Endothelial cell of umbilical vein (primary cell): Measurements from ENCODE around the gene OR6V1. TPM values are rescaled to one million over a fixed set of nuclear protein-coding genes. Genes with fewer than 3 reads are reported as not detected.

Source experiments
- BruUV-seq: library from RNA; stranded (reverse); fragments of 400-500 nt; replicated peaks from 2 replicates; lab custom pipeline; 2021; lab: Mats Ljungman, UMichigan
- CTCF ChIA-PET: fragments of 300-600, 350-600 bp; sonication (Branson Sonifier 250); formaldehyde crosslinking; loops from one replicate; lab custom pipeline; 2021; ENCODE audit warnings: antibody characterized with exemption, inconsistent platforms; lab: Charles Lee
- POLR2A ChIA-PET: fragments of 300-600, 350-600 bp; sonication (Branson Sonifier 250); formaldehyde crosslinking; loops from one replicate; lab custom pipeline; 2021; ENCODE audit warnings: antibody characterized with exemption, inconsistent platforms; lab: Charles Lee
- DNase-seq: peaks from one replicate; pipeline ENCODE4 v3.0.0-alpha.2; 2011; ENCODE audit warnings: low read depth, low spot score
- FAIRE-seq: peaks from 2 replicates; lab custom pipeline; 2011; peaks lifted over from hg19 to GRCh38; lab: Jason Lieb, UNC
- H2AFZ ChIP-seq: 2 replicates; pipeline ENCODE4 v1.6.0; 2012; ENCODE audit warnings: low read depth, low read length, control low read depth, inconsistent platforms
- H3K27ac ChIP-seq: 2 replicates; pipeline ENCODE4 v1.5.1; 2011; ENCODE audit warnings: low read depth, mild to moderate bottlenecking, control low read depth, low read length, moderate library complexity; ENCODE audit not compliant: insufficient read depth
- H3K27me3 ChIP-seq, 2 experiments: 2 replicates each; pipeline versions ENCODE4 v1.6.0 to v1.6.1; 2011; ENCODE audit warnings: low read length in 2 of 2, mixed read lengths in 1 of 2; ENCODE audit not compliant: control insufficient read depth in 2 of 2, insufficient read depth in 2 of 2
- H3K36me3 ChIP-seq, 2 experiments: 2 replicates in 1 of 2; 3 replicates in 1 of 2; pipeline ENCODE4 v1.5.1; 2011; ENCODE audit warnings: low read length in 2 of 2, mild to moderate bottlenecking in 1 of 2, moderate library complexity in 1 of 2; ENCODE audit not compliant: control insufficient read depth in 2 of 2, insufficient read depth in 2 of 2; ENCODE audit errors: extremely low read depth in 1 of 2
- H3K4me1 ChIP-seq: 3 replicates; pipeline ENCODE4 v1.5.1; 2011; ENCODE audit warnings: mild to moderate bottlenecking, low read length; ENCODE audit not compliant: control insufficient read depth, insufficient read depth; ENCODE audit errors: extremely low read depth
- H3K4me2 ChIP-seq: 2 replicates; pipeline ENCODE4 v1.6.1; 2011; ENCODE audit warnings: low read length, control low read depth, mixed read lengths; ENCODE audit not compliant: insufficient read depth
- H3K4me3 ChIP-seq, 3 experiments: fragments of 200-600 bp in 1 of 3; sonication (generic), shearing (Covaris generic) in 1 of 3; replicated peaks in 1 of 3; 2 replicates each; pipeline ENCODE4 v1.5.1; 2011 to 2016; ENCODE audit warnings: control low read depth in 3 of 3, low read length in 3 of 3, mild to moderate bottlenecking in 2 of 3, inconsistent platforms in 1 of 3, low read depth in 1 of 3, moderate library complexity in 1 of 3; ENCODE audit not compliant: insufficient read depth in 1 of 3
- H3K79me2 ChIP-seq: 2 replicates; pipeline ENCODE4 v1.6.0; 2012; ENCODE audit warnings: low read length, inconsistent platforms; ENCODE audit not compliant: control insufficient read depth, insufficient read depth
- H3K9ac ChIP-seq: replicated peaks from 2 replicates; pipeline ENCODE3; 2011; ENCODE audit warnings: low read length, control low read depth; ENCODE audit not compliant: insufficient read depth; ENCODE audit errors: extremely low read depth
- H3K9me1 ChIP-seq: replicated peaks from 3 replicates; pipeline ENCODE4 v1.6.0; 2011; ENCODE audit warnings: mild to moderate bottlenecking, low read length; ENCODE audit not compliant: control insufficient read depth, insufficient read depth; ENCODE audit errors: extremely low read depth
- H3K9me3 ChIP-seq: replicated peaks from 2 replicates; pipeline ENCODE4 v1.5.1; 2012; ENCODE audit warnings: low read length, inconsistent platforms; ENCODE audit not compliant: control insufficient read depth, insufficient read depth
- H4K20me1 ChIP-seq: replicated peaks from 2 replicates; pipeline ENCODE3; 2011; ENCODE audit warnings: mild to moderate bottlenecking, low read length; ENCODE audit not compliant: control insufficient read depth, insufficient read depth; ENCODE audit errors: extremely low read depth
- EZH2 ChIP-seq: IDR thresholded peaks from 2 replicates; pipeline ENCODE4 v1.6.1; 2012; ENCODE audit warnings: borderline replicate concordance, low read depth, mild to moderate bottlenecking, moderate library complexity, low read length, inconsistent platforms; ENCODE audit not compliant: severe bottlenecking
- FOS ChIP-seq: IDR thresholded peaks from 2 replicates; pipeline ENCODE4 v1.6.1; 2011; ENCODE audit warnings: mild to moderate bottlenecking, low read length, moderate library complexity, borderline replicate concordance; ENCODE audit not compliant: insufficient read depth
- GATA2 ChIP-seq: IDR thresholded peaks from 2 replicates; pipeline ENCODE4 v1.7.0; 2011; ENCODE audit warnings: low read depth, mild to moderate bottlenecking, moderate library complexity, mixed read lengths, low read length; ENCODE audit not compliant: insufficient read length, insufficient read depth
- JUN ChIP-seq: IDR thresholded peaks from 2 replicates; pipeline ENCODE4 v1.6.1; 2011; ENCODE audit warnings: borderline replicate concordance, low read depth; ENCODE audit not compliant: insufficient read length, insufficient read depth
- MAX ChIP-seq: IDR thresholded peaks from 2 replicates; pipeline ENCODE4 v1.6.1; 2011; ENCODE audit not compliant: insufficient read depth, insufficient read length
- MYC ChIP-seq: IDR thresholded peaks from one replicate; pipeline ENCODE4 v1.6.1; 2011; ENCODE audit warnings: mild to moderate bottlenecking, low read depth, low read length
- POLR2A ChIP-seq: IDR thresholded peaks from 2 replicates; pipeline ENCODE4 v1.6.1; 2012; ENCODE audit warnings: low read depth, mild to moderate bottlenecking, control low read depth, low read length
- POLR2AphosphoS5 ChIP-seq: IDR thresholded peaks from 2 replicates; pipeline ENCODE4 v1.6.1; 2012; ENCODE audit warnings: low read depth, mild to moderate bottlenecking, control low read depth, low read length, moderate library complexity; ENCODE audit not compliant: insufficient read depth
- dilution Hi-C: fragments of 300-500 bp; cut with MboI; formaldehyde crosslinking; loops from one replicate; pipeline ENCODE4 v1.15.0; 2019; ENCODE audit warnings: low sequenced_read_pairs; ENCODE audit not compliant: extremely low pct_ligation_motif_present
- intact Hi-C: fragments of 100-400 bp; cut with micrococcal nuclease; formaldehyde crosslinking; loops from one replicate; pipeline ENCODE4 v1.10.0; 2022
- polyA plus RNA-seq, 4 experiments: library from polyadenylated mRNA; depleted of rRNA in 3 of 4; stranded (reverse) in 3 of 4; unstranded in 1 of 4; fragments of >200 nt; gene quantifications; 2 replicates each; pipeline versions ENCODE4 v1.2.1 to v1.2.3, GENCODE V29; 2011 to 2012; ENCODE audit warnings: missing spikeins in 1 of 4
- total RNA-seq: library from RNA; stranded (reverse); gene quantifications from 2 replicates; pipeline ENCODE4 v1.2.3, GENCODE V29; 2021
- TF ChIP-seq, protein P1 (sequence below), 2 donors: IDR thresholded peaks; 1 replicate in 1 of 2; 2 replicates in 1 of 2; pipeline ENCODE4 v1.5.1; 2011; ENCODE audit warnings: low read length in 2 of 2, mild to moderate bottlenecking in 2 of 2, moderate library complexity in 2 of 2, control low read depth in 1 of 2, inconsistent platforms in 1 of 2, low read depth in 1 of 2; ENCODE audit not compliant: insufficient read depth in 1 of 2; ENCODE audit errors: extremely low read depth in 1 of 2

The OR6V1 gene
- total and polyA plus RNA-seq, 2 donors (not counting 3 experiments of a cell fraction or from before 2014, with no cell fraction given), result not detected

GRCh38 chr7:143046426-143046851 is 5.7 kb upstream of the OR6V1 start:
- DNase-seq (peak; percentile 3), FAIRE-seq (no peak)
- no TSS peak for BruUV-seq
- Histone ChIP-seq H3K9me1 (no peaks in the 10 kb centered on the region), H3K36me3 (no peaks in the 10 kb centered on the region), H3K79me2 (no peaks in the 10 kb centered on the region), H3K4me3 (no peak overlapping the region), H3K27ac (no peak overlapping the region), H3K9ac (no peak overlapping the region), H2AFZ (no peak overlapping the region), H3K4me2 (no peak overlapping the region), H3K27me3 (peaks cover 0 to 2% of the 10 kb centered on the region in 2 experiments), H3K9me3 (no peaks in the 10 kb centered on the region), H3K4me1 (no peaks in the 10 kb centered on the region), H4K20me1 (no peaks in the 10 kb centered on the region)
- CTCF ChIA-PET, result interaction anchor here (1.5 kb wide), 1 partner anchor 169 kb away, joined by 7 read pairs; no protein-coding TSS in a partner anchor
- dilution Hi-C loops, result no loop called here
- POLR2A ChIA-PET, result no interaction called here
- intact Hi-C loops, result no loop called here
- TF ChIP-seq MYC (no peak), MAX (no peak), JUN (no peak), EZH2 (no peak), POLR2A (no peak), POLR2AphosphoS5 (no peak), FOS (no peak), GATA2 (no peak)
- TF ChIP-seq, protein P1, sequence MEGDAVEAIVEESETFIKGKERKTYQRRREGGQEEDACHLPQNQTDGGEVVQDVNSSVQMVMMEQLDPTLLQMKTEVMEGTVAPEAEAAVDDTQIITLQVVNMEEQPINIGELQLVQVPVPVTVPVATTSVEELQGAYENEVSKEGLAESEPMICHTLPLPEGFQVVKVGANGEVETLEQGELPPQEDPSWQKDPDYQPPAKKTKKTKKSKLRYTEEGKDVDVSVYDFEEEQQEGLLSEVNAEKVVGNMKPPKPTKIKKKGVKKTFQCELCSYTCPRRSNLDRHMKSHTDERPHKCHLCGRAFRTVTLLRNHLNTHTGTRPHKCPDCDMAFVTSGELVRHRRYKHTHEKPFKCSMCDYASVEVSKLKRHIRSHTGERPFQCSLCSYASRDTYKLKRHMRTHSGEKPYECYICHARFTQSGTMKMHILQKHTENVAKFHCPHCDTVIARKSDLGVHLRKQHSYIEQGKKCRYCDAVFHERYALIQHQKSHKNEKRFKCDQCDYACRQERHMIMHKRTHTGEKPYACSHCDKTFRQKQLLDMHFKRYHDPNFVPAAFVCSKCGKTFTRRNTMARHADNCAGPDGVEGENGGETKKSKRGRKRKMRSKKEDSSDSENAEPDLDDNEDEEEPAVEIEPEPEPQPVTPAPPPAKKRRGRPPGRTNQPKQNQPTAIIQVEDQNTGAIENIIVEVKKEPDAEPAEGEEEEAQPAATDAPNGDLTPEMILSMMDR (IDR thresholded peaks at IDR 0.05; ENCODE audit: extremely low read depth in 1 of 2, insufficient read depth in 1 of 2, low read depth in 1 of 2, low read length in 2 of 2), result no peak
